ENCODE measurements around the gene C1orf210.

The C1orf210 gene

GRCh38 chr1:43296207-43296606 is 10.8 kb upstream of the C1orf210 start:
- DNase-seq (ENCODE audit: low read depth in 1 of 2, low spot score in 1 of 2) = no peak

DNA sequence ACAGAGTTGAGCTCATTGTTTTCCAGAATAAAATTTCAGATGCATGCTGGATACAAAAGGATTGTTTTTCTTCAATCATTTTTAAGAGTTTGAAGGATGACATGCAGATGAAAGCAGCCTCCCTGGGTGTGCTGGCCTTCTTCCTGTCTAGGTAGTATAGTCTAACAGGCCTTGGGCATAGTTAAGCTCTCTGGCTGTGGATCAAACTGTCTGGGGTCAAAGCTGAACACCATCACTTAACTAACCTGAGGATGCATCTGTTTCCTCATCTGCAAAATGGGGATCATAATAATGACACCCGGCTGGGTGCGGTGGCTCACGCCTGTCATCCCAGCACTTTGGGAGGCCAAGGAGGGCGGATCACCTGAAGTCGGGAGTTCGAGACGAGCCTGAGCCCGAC is 9.4 kb upstream of the C1orf210 start:
- no peak for DNase-seq (ENCODE audit: low read depth in 1 of 2, low spot score in 1 of 2)

- DNase-seq (ENCODE audit: low read depth in 1 of 2, low spot score in 1 of 2) = no peak
Measured at GRCh38 chr1:43293896-43294760, 8.7 kb upstream of the C1orf210 start.

DNA sequence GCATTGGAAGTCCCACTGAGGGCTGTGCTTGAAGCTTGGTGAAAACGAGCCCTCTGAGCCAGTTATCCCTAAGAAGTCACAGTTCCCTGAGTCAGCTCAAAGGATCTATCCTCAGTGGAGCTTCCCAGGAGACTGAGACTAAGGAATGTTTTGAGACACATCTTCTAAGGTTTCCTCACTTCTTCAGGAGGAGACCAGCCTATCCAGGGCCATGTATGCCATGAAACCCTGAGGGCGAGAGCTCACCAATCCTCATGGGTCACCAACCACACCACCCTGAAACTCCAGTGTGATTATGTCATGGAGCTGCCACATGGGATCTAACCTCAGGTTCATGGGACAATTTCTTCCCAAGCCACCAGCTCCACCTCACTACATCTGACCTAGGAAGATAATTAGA is 7.8 kb upstream of the C1orf210 start:
- no peak for DNase-seq (ENCODE audit: low read depth in 1 of 2, low spot score in 1 of 2)

DNA sequence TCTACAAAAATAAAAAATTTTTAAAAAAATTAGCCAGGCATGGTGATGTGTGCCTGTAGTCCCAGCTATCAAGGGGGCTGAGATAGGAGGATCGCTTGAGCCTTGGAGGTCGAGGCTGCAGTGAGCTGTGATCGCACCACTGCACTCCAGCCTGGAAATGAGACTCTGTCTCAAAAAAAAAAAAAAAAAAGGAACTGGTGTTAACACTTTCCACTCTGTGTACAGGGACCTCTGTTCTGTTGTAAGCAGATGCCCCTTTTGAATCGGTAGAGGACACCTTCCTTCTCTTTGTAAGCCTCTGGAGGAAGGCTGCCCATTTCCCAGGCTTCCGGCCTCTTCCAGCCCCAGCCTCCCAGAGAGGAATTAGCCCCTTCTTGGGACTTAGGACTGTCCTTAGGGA is 7.3 kb upstream of the C1orf210 start:
- no peak for DNase-seq (ENCODE audit: low read depth in 1 of 2, low spot score in 1 of 2)

DNA sequence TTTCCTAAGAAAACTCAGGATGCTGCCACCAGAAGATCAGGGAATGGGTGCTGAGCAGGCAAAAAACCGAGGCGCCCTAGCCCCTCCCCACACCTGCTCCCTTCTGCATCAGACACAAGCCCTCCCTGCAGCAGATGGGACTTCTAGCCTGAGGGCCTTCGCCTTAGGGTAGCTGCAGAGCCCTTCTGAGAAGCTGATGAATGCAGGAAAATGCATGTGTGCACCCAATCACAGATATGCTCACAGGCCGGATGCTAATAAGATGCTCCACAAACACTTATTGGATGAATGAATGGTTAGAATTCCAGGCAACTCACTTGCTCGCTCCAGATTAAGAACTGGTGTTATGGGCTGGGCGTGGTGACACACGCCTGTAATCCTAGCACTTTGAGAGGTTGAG is 6.8 kb upstream of the C1orf210 start:
- DNase-seq (ENCODE audit: low read depth in 1 of 2, low spot score in 1 of 2) = no peak

- DNase-seq (ENCODE audit: low read depth in 1 of 2, low spot score in 1 of 2) = no peak
Measured at GRCh38 chr1:43288785-43289706, 3.7 kb upstream of the C1orf210 start.

- DNase-seq (ENCODE audit: low read depth in 1 of 2, low spot score in 1 of 2) = no peak
Measured at GRCh38 chr1:43288058-43288784, 2.8 kb upstream of the C1orf210 start.

- DNase-seq (ENCODE audit: low read depth in 1 of 2, low spot score in 1 of 2) = no peak
Measured at GRCh38 chr1:43286533-43286932, 1.2 kb upstream of the C1orf210 start.

GRCh38 chr1:43286115-43286514 is 734 bp upstream of the C1orf210 start:
- DNase-seq (ENCODE audit: low read depth in 1 of 2, low spot score in 1 of 2) = no peak

- no peak for DNase-seq (ENCODE audit: low read depth in 1 of 2, low spot score in 1 of 2)
Measured at GRCh38 chr1:43284546-43285110, 753 bp downstream of the C1orf210 start.

DNA sequence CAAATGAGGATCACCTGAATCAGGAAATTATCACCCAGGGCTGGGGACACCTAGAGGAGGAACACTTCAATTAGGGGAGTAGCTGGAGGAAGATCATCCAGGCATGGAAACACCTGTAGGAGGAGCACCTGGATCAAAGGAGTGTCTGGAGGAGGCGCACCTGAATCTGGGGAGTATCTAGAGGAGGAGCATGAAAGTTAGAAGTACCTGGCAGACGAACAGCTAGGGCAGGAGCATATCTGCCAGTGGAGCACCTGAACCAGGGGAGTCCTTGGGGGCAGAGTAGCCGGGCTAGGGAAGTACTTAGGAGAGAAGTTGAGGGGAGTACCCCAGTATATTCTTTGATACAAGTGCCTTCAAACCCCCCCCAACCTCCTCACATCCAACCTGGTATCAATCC is 1.3 kb downstream of the C1orf210 start:
- no peak for DNase-seq (ENCODE audit: low read depth in 1 of 2, low spot score in 1 of 2)

DNA sequence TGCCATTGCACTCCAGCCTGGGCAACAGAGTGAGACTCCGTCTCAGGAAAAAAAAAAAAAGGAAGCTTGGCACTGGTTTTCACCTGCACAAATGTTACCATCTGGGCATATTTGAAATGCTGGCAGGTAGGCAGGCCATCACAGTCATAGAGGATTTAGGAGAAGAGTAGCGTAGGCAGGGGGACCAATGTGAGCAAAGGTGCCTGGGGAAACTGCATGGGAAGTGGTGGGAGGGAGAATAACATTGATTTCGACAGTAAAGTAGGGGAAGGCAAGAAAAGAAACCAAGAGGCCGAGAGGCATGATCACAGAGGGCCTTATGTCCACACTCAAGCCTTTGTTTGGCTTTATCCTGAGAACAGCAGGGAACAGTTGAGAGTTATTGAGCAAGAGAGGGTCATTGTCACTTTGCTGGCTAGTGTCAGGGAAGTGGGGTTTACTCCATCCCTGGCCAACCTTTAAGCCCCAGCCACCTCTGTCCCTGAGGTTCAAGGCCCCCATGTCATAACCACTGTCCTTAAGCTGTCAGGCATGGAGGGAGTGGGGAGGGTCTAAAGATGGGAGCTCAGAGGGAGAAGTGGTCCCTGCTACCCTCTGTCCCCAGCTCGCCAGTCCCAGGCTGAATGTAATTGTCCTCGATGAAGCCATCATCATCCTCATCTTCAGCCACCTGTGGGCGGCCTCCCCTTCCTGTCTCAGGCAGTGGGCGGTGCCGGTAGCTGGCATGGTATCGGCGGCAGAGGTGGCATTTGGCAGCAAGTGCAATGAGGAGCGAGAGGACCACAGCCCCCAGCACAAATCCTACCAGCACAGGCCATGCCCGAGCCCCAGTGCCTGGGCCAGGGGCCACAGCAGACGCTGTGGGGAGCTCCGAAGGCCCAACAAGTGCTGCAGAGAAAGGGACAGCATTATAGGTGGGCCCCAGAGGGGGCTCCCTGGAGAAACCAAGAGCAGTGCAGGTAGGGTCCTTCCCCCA is 2.9 kb downstream of the C1orf210 start:
- DNase-seq (ENCODE audit: low read depth in 1 of 2, low spot score in 1 of 2) = no peak

GRCh38 chr1:43280692-43281091 is 4.7 kb downstream of the C1orf210 start:
- no peak for DNase-seq (ENCODE audit: low read depth in 1 of 2, low spot score in 1 of 2)

DNA sequence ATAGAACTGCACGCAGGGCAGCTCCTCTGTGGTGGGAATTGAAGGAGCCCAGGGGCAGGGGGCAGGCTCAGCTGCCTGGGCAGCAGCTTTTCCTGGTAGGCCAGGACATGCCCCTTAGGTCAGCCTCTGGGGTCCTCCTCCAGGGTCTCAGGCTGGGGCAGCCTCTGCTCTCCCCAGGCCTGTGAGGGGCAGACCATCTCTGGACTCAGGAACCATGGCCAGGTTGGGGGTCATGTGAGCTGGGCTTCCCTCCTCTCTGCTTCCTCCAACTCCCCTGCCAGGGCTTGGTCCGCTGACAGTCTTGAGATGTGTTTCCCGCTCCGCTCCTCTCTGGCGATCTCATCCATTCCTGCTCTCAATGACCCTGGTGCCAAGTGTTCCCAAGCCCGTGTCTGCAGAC is 5.7 kb downstream of the C1orf210 start:
- no peak for DNase-seq (ENCODE audit: low read depth in 1 of 2, low spot score in 1 of 2)

DNA sequence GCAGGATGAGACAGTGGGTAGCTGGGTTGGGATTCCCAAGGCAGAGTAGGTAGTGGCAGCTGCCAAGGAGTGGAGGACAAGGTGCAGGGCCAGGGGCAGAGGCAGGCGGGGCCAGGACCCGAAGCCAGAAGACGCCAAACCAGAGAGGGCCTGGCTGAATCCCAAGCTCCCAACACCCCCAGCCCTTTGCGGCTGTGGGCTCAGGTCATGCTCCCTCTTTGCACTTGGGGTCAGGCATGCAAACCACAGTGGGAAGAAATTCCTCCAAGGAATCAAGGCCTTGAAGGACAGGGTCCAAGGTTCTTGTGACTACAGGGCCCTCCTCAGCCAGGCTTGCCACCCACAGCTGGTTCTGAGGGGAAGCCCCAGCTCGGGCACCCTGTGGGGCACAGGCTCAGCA is 6.2 kb downstream of the C1orf210 start:
- DNase-seq (ENCODE audit: low read depth in 1 of 2, low spot score in 1 of 2) = no peak

- no peak for DNase-seq (ENCODE audit: low read depth in 1 of 2, low spot score in 1 of 2)
Measured at GRCh38 chr1:43277116-43277876, 8.1 kb downstream of the C1orf210 start.

DNA sequence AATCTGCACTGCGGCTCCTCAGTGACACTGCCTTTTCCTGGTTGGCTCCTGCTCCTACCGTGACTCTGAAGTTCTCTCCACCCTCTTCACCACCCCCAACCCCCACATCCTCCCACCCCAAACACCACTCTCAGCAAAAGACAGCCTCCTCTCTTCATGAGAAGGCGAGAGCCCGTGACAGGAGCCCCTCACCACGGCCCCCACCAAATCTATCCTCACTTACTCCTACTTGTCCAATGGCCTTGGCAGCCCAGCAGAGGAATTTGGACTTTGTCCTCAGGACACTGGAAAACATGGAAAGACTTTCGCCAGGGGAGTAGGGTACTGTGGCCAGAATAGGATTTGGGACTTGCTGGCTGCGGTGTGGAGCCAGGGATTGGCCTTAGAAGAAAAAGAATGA is 8.7 kb downstream of the C1orf210 start:
- DNase-seq (ENCODE audit: low read depth in 1 of 2, low spot score in 1 of 2) = no peak
